GM19328 (cell line): ENCODE measurements around the gene GPHN.

Source experiments
- ATAC-seq: cut with Tn5 transposase; IDR thresholded peaks from one replicate; pipeline ENCODE4 v1.9.1; 2021; ENCODE audit warnings: mild to moderate bottlenecking, moderate library complexity; ENCODE audit not compliant: unreplicated experiment

The GPHN gene

GRCh38 chr14:66507722-66508546, at the start of gene GPHN:
Gene GPHN, plus strand, starts transcription at chr14:66508147.
- peak; percentile 80 for ATAC-seq

GRCh38 chr14:66459603-66460002, 48.3 kb upstream of the GPHN start:
- ATAC-seq = no peak

GRCh38 chr14:66464261-66464660, 43.7 kb upstream of the GPHN start:
- ATAC-seq = no peak

- ATAC-seq = no peak
Measured at GRCh38 chr14:66468778-66469367, 39.1 kb upstream of the GPHN start.

GRCh38 chr14:66471584-66471983, 36.4 kb upstream of the GPHN start:
- ATAC-seq = no peak

GRCh38 chr14:66472251-66472650, 35.7 kb upstream of the GPHN start:
- no peak for ATAC-seq

GRCh38 chr14:66473223-66473622, 34.7 kb upstream of the GPHN start:
- no peak for ATAC-seq

- ATAC-seq = no peak
Measured at GRCh38 chr14:66476964-66477363, 31.0 kb upstream of the GPHN start.

- ATAC-seq = no peak
Measured at GRCh38 chr14:66477567-66477966, 30.4 kb upstream of the GPHN start.

- ATAC-seq = no peak
Measured at GRCh38 chr14:66482873-66483272, 25.1 kb upstream of the GPHN start.

GRCh38 chr14:66483322-66483721, 24.6 kb upstream of the GPHN start:
- no peak for ATAC-seq

- no peak for ATAC-seq
Measured at GRCh38 chr14:66485029-66485428, 22.9 kb upstream of the GPHN start.

GRCh38 chr14:66485910-66486421, 22.0 kb upstream of the GPHN start, which contains the start of gene CCDC196:
Gene CCDC196, plus strand, starts transcription at chr14:66486371. Its CDS starts 132 bp downstream, at chr14:66486503.
- no peak for ATAC-seq

GRCh38 chr14:66487164-66487563, 20.8 kb upstream of the GPHN start:
- no peak for ATAC-seq

- no peak for ATAC-seq
Measured at GRCh38 chr14:66490143-66491111, 17.5 kb upstream of the GPHN start.

GRCh38 chr14:66493750-66494149, 14.2 kb upstream of the GPHN start:
- no peak for ATAC-seq

- no peak for ATAC-seq
Measured at GRCh38 chr14:66495218-66496098, 12.5 kb upstream of the GPHN start.

GRCh38 chr14:66496188-66496807, 11.6 kb upstream of the GPHN start:
- ATAC-seq = no peak

- ATAC-seq = no peak
Measured at GRCh38 chr14:66496911-66497310, 11.0 kb upstream of the GPHN start.

- ATAC-seq = no peak
Measured at GRCh38 chr14:66498311-66498710, 9.6 kb upstream of the GPHN start.
